Fibroblast of upper back skin (primary cell): Measurements from ENCODE around the gene CNTN3.

Experiments used
- DNase-seq: peaks from one replicate; pipeline ENCODE4 v3.0.0-alpha.2; 2013

The CNTN3 gene

GRCh38 chr3:74614107-74614967, at the start of gene CNTN3:
TSS of gene CNTN3 (minus strand) at chr3:74614659. CDS start at chr3:74521112, 93,547 bp downstream.
- peak; percentile 52 for DNase-seq

- no peak for DNase-seq
Measured at GRCh38 chr3:74663178-74663577, 48.7 kb upstream of the CNTN3 start.

- no peak for DNase-seq
Measured at GRCh38 chr3:74661672-74662071, 47.2 kb upstream of the CNTN3 start.

GRCh38 chr3:74651885-74652284, 37.4 kb upstream of the CNTN3 start:
- no peak for DNase-seq

- peak; percentile 70 for DNase-seq
Measured at GRCh38 chr3:74651292-74651691, 36.8 kb upstream of the CNTN3 start.

GRCh38 chr3:74648107-74648506, 33.6 kb upstream of the CNTN3 start:
- no peak for DNase-seq

- no peak for DNase-seq
Measured at GRCh38 chr3:74646094-74646493, 31.6 kb upstream of the CNTN3 start.

GRCh38 chr3:74643636-74644035, 29.2 kb upstream of the CNTN3 start:
- DNase-seq, result peak; percentile 45

GRCh38 chr3:74642876-74643275, 28.4 kb upstream of the CNTN3 start:
- no peak for DNase-seq

- DNase-seq, result peak; percentile 43
Measured at GRCh38 chr3:74640211-74640610, 25.8 kb upstream of the CNTN3 start.

GRCh38 chr3:74639681-74640080, 25.2 kb upstream of the CNTN3 start:
- peak; percentile 47 for DNase-seq

GRCh38 chr3:74636981-74637380, 22.5 kb upstream of the CNTN3 start:
- peak; percentile 73 for DNase-seq

GRCh38 chr3:74633021-74633420, 18.6 kb upstream of the CNTN3 start:
- peak; percentile 94 for DNase-seq

- DNase-seq, result peak; percentile 71
Measured at GRCh38 chr3:74631351-74632140, 17.1 kb upstream of the CNTN3 start.

- DNase-seq, result peak; percentile 63
Measured at GRCh38 chr3:74630602-74631001, 16.1 kb upstream of the CNTN3 start.

- DNase-seq, result no peak
Measured at GRCh38 chr3:74626011-74626410, 11.6 kb upstream of the CNTN3 start.

- peak; percentile 81 for DNase-seq
Measured at GRCh38 chr3:74624301-74624700, 9.8 kb upstream of the CNTN3 start.

- DNase-seq, result no peak
Measured at GRCh38 chr3:74623261-74623836, 8.9 kb upstream of the CNTN3 start.

GRCh38 chr3:74621581-74621980, 7.1 kb upstream of the CNTN3 start:
- no peak for DNase-seq

GRCh38 chr3:74617776-74618175, 3.3 kb upstream of the CNTN3 start:
- DNase-seq, result peak; percentile 41

GRCh38 chr3:74613521-74614106, 845 bp downstream of the CNTN3 start:
- no peak for DNase-seq

- peak; percentile 81 for DNase-seq
Measured at GRCh38 chr3:74613060-74613459, 1.4 kb downstream of the CNTN3 start.

- DNase-seq, result no peak
Measured at GRCh38 chr3:74611206-74611605, 3.3 kb downstream of the CNTN3 start.
